ENCODE measurements around the gene FBXO41.

FBXO41 gene

GRCh38 chr2:73252238-73253027 is 31.8 kb downstream of the FBXO41 start:
- no peaks in the 10 kb centered on the region for H3K27me3 Mint-ChIP-seq (ENCODE audit: low read depth)
- no peaks in the 10 kb centered on the region for H3K9me3 Mint-ChIP-seq
- no peak for DNase-seq (ENCODE audit: low spot score)
- H3K4me1 Mint-ChIP-seq (ENCODE audit: low read depth): no peaks in the 10 kb centered on the region
- H3K27ac Mint-ChIP-seq: no peak overlapping the region
- no peak overlapping the region for H3K4me3 Mint-ChIP-seq
- peaks cover 41% of the 10 kb centered on the region for H3K36me3 Mint-ChIP-seq (ENCODE audit: low read depth)

DNA sequence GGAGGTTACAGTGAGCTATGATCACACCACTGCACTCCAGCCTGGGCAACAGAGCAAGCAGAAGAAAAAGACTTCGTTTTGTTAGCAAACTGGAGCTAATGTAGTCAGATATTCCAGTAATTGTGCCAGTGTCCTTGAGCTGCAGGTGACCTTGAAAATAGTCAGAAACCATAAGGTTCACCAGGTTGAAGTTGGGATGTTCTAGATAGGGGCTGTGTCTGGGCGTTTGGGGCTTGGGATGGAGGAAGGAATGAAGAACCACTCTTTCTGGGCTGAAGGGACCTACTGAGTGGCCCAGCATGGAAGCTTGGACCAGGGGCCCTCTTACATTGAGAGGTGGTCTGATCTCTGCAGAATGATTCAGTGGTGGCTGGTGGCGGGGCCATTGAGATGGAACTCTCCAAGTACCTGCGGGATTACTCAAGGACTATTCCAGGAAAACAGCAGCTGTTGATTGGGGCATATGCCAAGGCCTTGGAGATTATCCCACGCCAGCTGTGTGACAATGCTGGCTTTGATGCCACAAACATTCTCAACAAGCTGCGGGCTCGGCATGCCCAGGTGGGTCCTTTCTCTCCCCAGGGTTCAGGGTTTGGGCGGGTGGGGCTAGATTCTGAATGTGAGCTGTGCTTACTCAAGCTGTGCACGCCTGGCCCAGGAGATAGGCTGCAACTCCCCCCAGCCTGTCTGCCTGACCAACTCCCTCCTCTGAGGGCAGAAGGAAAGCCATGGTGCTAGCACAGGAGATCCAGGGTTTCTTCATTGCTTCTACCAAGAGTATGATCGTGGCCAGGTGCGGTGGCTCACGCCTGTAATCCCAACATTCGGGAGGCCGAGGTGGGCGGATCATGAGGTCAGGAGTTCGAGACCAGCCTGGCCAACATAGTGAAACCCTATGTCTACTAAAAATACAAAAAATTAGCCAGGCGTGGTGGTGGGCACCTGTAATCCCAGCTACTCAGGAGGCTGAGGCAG is 33.1 kb downstream of the FBXO41 start:
- H3K36me3 Mint-ChIP-seq (ENCODE audit: low read depth): peaks cover 54% of the 10 kb centered on the region
- no peak overlapping the region for H3K27ac Mint-ChIP-seq
- H3K4me1 Mint-ChIP-seq (ENCODE audit: low read depth): peaks cover 3% of the 10 kb centered on the region
- no peaks in the 10 kb centered on the region for H3K27me3 Mint-ChIP-seq (ENCODE audit: low read depth)
- H3K4me3 Mint-ChIP-seq: no peak overlapping the region
- no peak for DNase-seq (ENCODE audit: low spot score)
- no peaks in the 10 kb centered on the region for H3K9me3 Mint-ChIP-seq

GRCh38 chr2:73249636-73250035 is 34.6 kb downstream of the FBXO41 start:
- no peak for DNase-seq (ENCODE audit: low spot score)
- H3K36me3 Mint-ChIP-seq (ENCODE audit: low read depth): peaks cover 64% of the 10 kb centered on the region
- H3K4me3 Mint-ChIP-seq: no peak overlapping the region
- no peak overlapping the region for H3K27ac Mint-ChIP-seq
- peaks cover 7% of the 10 kb centered on the region for H3K4me1 Mint-ChIP-seq (ENCODE audit: low read depth)
- H3K27me3 Mint-ChIP-seq (ENCODE audit: low read depth): no peaks in the 10 kb centered on the region
- no peaks in the 10 kb centered on the region for H3K9me3 Mint-ChIP-seq

GRCh38 chr2:73246850-73247249 is 37.4 kb downstream of the FBXO41 start:
- Mint-ChIP-seq H3K4me3 (no peak overlapping the region), H3K9me3 (no peaks in the 10 kb centered on the region), H3K4me1 (ENCODE audit: low read depth) (peaks cover 15% of the 10 kb centered on the region), H3K27ac (no peak overlapping the region), H3K27me3 (ENCODE audit: low read depth) (no peaks in the 10 kb centered on the region), H3K36me3 (ENCODE audit: low read depth) (peaks cover 67% of the 10 kb centered on the region)
- no peak for DNase-seq (ENCODE audit: low spot score)

DNA sequence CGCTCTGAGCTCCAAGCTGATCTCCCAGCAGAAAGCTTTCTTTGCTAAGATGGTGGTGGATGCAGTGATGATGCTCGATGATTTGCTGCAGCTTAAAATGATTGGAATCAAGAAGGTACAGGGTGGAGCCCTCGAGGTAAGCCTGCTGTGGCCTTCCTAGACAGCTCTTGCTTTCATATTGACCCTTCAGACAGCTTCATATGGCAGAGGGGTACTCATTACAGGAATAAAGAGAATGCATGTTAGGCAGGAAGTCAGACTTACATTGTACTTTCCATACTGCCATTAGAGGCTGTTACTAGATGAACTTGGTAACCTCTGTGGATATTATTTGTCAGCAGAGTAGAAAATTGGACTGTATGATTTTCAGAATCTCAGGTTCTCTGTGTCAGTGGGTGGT is 39.7 kb downstream of the FBXO41 start:
- Mint-ChIP-seq H3K4me3 (no peak overlapping the region), H3K4me1 (ENCODE audit: low read depth) (peaks cover 15% of the 10 kb centered on the region), H3K27ac (no peak overlapping the region), H3K9me3 (no peaks in the 10 kb centered on the region), H3K27me3 (ENCODE audit: low read depth) (no peaks in the 10 kb centered on the region), H3K36me3 (ENCODE audit: low read depth) (peaks cover 59% of the 10 kb centered on the region)
- DNase-seq (ENCODE audit: low spot score): no peak

- Mint-ChIP-seq H3K4me3 (no peak overlapping the region), H3K36me3 (ENCODE audit: low read depth) (peaks cover 55% of the 10 kb centered on the region), H3K9me3 (no peaks in the 10 kb centered on the region), H3K27ac (no peak overlapping the region), H3K27me3 (ENCODE audit: low read depth) (no peaks in the 10 kb centered on the region), H3K4me1 (ENCODE audit: low read depth) (peaks cover 15% of the 10 kb centered on the region)
- no peak for DNase-seq (ENCODE audit: low spot score)
Observed at GRCh38 chr2:73243884-73244570, 40.3 kb downstream of the FBXO41 start.

- Mint-ChIP-seq H3K27me3 (ENCODE audit: low read depth) (no peaks in the 10 kb centered on the region), H3K36me3 (ENCODE audit: low read depth) (peaks cover 34% of the 10 kb centered on the region), H3K4me3 (no peak overlapping the region), H3K4me1 (ENCODE audit: low read depth) (peaks cover 31% of the 10 kb centered on the region), H3K27ac (no peak overlapping the region), H3K9me3 (no peaks in the 10 kb centered on the region)
- DNase-seq (ENCODE audit: low spot score): no peak
Observed at GRCh38 chr2:73239776-73240175, 44.5 kb downstream of the FBXO41 start.

DNA sequence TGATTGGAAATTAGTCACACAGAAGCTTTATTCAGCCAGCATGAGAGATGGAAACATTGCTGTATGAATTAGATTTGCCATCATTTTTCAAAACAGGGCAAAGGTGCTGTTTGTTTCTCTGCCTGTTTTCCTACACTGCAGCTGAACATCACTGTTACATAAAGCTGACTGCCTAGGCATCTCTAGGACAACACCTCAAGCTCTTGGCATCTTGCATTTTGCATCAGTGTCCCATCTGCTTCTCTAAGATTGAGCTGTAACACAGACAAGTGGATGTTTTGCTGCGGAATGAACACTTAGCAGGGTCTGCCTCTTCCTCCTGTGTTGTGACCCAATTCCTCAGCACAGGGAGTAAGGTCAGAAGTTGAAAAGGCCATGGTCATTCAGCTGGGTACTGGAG is 45.3 kb downstream of the FBXO41 start:
- H3K36me3 Mint-ChIP-seq (ENCODE audit: low read depth): peaks cover 26% of the 10 kb centered on the region
- H3K9me3 Mint-ChIP-seq: no peaks in the 10 kb centered on the region
- DNase-seq (ENCODE audit: low spot score): no peak
- peaks cover 27% of the 10 kb centered on the region for H3K4me1 Mint-ChIP-seq (ENCODE audit: low read depth)
- H3K4me3 Mint-ChIP-seq: no peak overlapping the region
- H3K27ac Mint-ChIP-seq: no peak overlapping the region
- H3K27me3 Mint-ChIP-seq (ENCODE audit: low read depth): no peaks in the 10 kb centered on the region

GRCh38 chr2:73238149-73238548 is 46.1 kb downstream of the FBXO41 start:
- no peak overlapping the region for H3K4me3 Mint-ChIP-seq
- H3K4me1 Mint-ChIP-seq (ENCODE audit: low read depth): peaks cover 23% of the 10 kb centered on the region
- H3K27me3 Mint-ChIP-seq (ENCODE audit: low read depth): no peaks in the 10 kb centered on the region
- DNase-seq (ENCODE audit: low spot score): no peak
- peaks cover 21% of the 10 kb centered on the region for H3K36me3 Mint-ChIP-seq (ENCODE audit: low read depth)
- H3K27ac Mint-ChIP-seq: no peak overlapping the region
- no peaks in the 10 kb centered on the region for H3K9me3 Mint-ChIP-seq

DNA sequence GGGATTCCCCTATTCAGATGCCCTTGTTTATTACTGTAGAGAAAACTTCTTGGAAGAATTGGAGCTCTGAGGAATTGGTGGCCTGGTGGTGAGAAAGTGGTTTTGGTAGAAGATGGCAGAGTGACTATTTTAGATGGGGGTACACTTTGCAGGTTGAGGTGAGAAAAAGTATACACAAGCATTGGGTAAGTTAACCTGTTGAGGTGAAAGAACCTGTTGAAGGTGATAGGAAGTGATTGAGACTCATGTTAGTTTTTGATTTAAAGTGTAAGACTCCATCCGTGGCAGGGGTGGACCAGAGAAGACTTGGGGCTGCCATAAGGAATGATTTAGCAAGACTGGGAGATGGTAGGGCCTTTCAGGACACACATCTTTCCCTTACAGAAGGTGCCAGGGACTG is 47.1 kb downstream of the FBXO41 start:
- H3K4me1 Mint-ChIP-seq (ENCODE audit: low read depth): peaks cover 24% of the 10 kb centered on the region
- DNase-seq (ENCODE audit: low spot score): no peak
- no peaks in the 10 kb centered on the region for H3K27me3 Mint-ChIP-seq (ENCODE audit: low read depth)
- no peaks in the 10 kb centered on the region for H3K9me3 Mint-ChIP-seq
- H3K27ac Mint-ChIP-seq: no peak overlapping the region
- peaks cover 17% of the 10 kb centered on the region for H3K36me3 Mint-ChIP-seq (ENCODE audit: low read depth)
- no peak overlapping the region for H3K4me3 Mint-ChIP-seq

DNA sequence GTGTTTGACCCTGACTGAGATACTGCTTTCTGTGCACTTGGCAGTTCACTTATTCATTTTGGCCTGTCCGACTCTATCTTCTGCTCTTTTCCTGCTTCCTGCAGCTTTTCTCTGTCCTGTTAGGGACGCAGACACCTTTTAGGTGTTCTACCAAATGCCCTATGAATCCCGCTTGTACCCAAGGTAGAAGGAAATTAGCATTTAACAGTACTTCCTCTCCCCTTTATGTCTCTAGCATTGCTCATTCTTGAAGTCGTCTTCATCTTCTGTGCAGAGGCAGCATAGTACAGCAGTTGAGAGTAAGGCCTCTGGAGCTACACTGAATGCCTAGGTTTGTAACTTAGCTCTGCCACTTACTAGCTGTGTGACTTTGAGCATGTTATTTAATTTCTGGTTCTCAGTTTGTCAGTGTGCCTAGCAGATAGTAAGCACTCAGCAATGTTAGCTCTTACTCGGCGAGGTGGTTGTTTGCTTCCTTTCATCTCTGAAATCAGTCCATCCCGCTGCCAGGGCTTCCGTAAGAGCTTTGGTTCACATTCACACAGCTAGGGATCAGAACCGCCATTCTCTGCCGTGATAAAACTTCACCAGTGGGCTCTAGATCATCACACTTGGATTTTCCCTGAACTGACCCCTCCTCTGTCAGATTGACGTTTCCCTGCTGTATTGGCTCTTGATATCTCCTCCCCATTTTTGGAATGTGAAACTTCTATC is 48.8 kb downstream of the FBXO41 start:
- Mint-ChIP-seq H3K4me1 (ENCODE audit: low read depth) (peaks cover 24% of the 10 kb centered on the region), H3K4me3 (peak overlapping the region; percentile 99), H3K36me3 (ENCODE audit: low read depth) (peaks cover 10% of the 10 kb centered on the region), H3K27me3 (ENCODE audit: low read depth) (no peaks in the 10 kb centered on the region), H3K9me3 (no peaks in the 10 kb centered on the region), H3K27ac (peak overlapping the region; percentile 93)
- DNase-seq (ENCODE audit: low spot score): no peak

- Mint-ChIP-seq H3K4me3 (peak within 1 kb of the TSS; percentile 99), H3K36me3 (ENCODE audit: low read depth) (peaks cover 10% of the 10 kb centered on the region), H3K27ac (peak within 1 kb of the TSS; percentile 93), H3K27me3 (ENCODE audit: low read depth) (no peaks in the 10 kb centered on the region), H3K4me1 (ENCODE audit: low read depth) (peaks cover 24% of the 10 kb centered on the region), H3K9me3 (no peaks in the 10 kb centered on the region)
- DNase-seq (ENCODE audit: low spot score): peak; percentile 86
Observed at GRCh38 chr2:73233932-73234832, 50.1 kb downstream of the FBXO41 start, which contains the start of gene CCT7. Gene CCT7, plus strand, starts transcription at chr2:73234308. Its CDS starts 71 bp downstream, at chr2:73234379.

All from T-helper 2 cell treated with Interferon-gamma antibody and Interleukin-4, amounts not matched to agents 5 μg/mL and 100 μg/mL, for 36 hours (primary cell).